ENCODE measurements around the gene NEDD1. TPM values are rescaled to one million over a fixed set of nuclear protein-coding genes. Genes with fewer than 3 reads are reported as not detected.
A peak's percentile ranks its signal among the peaks of the same experiment; 100 is the strongest.

The NEDD1 gene, protein sequence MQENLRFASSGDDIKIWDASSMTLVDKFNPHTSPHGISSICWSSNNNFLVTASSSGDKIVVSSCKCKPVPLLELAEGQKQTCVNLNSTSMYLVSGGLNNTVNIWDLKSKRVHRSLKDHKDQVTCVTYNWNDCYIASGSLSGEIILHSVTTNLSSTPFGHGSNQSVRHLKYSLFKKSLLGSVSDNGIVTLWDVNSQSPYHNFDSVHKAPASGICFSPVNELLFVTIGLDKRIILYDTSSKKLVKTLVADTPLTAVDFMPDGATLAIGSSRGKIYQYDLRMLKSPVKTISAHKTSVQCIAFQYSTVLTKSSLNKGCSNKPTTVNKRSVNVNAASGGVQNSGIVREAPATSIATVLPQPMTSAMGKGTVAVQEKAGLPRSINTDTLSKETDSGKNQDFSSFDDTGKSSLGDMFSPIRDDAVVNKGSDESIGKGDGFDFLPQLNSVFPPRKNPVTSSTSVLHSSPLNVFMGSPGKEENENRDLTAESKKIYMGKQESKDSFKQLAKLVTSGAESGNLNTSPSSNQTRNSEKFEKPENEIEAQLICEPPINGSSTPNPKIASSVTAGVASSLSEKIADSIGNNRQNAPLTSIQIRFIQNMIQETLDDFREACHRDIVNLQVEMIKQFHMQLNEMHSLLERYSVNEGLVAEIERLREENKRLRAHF
- 29.4 TPM for total RNA-seq (ENCODE audit: insufficient read depth, low replicate concordance)

DNA sequence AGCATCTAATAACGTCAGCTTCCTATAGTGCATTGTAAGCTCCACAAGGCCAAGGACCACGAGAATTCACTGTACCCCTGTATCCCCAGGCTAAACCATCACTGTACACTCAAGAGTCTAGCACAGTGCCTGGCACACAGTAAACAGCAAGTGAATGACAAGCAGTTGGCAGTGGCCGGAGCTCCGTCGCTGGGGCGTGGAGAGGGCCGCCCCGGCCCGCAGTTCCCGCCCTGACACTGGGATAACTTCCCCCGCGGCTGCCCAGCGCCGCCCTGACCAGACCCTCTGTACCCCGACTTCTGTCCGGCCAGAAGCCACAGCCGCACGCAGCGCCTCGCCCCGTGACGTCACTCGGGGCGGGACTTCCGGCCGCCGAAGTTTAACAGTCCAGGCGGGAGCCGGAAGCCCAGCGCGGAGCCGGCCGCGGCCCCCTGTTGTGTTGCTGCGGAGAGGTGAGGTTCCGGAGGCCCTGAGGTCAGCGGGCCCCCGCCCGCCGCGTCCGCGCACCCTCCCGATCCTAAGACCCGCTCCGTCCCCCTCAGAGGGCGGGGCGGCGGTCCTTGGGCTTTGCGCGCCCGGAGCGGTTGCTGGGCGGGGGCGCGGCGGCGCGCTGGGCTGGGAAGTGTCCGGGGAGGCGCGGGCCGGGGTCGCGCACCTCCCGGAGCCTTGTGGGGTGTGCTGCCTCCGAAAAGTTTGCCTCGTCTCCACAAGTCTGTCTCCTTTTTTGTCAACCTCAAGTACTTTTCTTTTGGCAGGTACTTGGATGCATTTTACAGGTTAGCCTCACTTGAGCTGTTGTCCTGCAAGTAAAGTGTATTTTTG, at the start of gene NEDD1:
Gene NEDD1, plus strand, starts transcription at position 409 of the 822 bp plus-strand sequence. CDS start 2,503 bp downstream, outside the sequence.
- DNase-seq (ENCODE audit: low spot score), result peak; percentile 83

DNA sequence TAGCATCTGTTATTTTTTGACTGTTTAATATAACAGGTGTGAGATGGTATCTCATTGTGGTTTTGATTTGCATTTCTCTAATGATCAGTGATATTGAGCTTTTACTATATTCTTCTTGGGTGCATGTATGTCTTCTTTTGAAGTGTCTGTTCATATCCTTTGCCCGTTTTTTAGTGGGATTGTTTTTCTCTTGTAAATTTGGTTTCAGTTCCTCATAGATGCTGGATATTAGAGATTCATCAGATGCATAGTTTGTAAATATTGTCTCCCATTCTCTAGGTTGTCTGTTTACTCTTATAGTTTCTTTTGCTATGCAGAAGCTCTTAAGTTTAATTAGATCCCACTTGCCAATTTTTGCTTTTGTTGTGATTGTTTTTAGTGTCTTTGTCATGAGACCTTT, 48.9 kb upstream of the NEDD1 start:
- DNase-seq (ENCODE audit: low spot score), result no peak

DNA sequence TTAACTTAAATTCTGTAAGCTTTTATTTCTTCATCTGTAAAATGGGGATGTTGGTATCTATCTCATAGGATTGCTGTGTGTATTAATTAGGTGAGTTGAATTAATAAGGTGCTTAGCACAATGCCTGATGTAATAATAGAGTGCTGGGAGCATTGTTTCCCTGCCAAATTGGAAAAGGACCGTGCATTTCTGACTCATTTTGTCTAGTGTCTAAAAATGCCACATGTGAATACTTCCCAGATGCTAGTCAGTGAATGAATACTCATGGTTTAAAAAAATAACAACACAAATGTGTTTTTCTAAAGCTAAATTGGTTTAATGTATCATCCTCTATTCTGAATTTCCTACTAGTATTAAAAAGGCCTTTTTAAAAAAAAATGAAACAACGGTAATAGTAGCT, 45.4 kb upstream of the NEDD1 start:
- no peak for DNase-seq (ENCODE audit: low spot score)

DNA sequence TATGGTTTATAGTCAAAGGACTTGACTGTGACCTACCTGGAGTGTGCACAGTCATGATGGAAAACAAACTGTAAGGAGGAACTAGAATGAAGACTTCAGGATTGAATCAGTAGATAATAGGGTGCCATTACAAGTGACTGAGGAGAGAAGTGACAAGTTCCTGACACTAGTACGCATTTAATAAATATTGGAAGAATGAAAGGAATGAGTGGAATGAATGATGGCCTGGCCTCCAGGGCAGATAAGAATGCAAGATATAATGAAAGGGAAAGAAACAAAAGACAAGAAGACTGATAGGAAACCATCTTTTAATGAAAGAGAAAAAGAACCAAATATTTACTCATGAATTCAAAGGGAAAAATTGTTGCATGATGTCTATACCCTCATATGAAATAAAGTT, 44.7 kb upstream of the NEDD1 start:
- DNase-seq (ENCODE audit: low spot score), result no peak

DNA sequence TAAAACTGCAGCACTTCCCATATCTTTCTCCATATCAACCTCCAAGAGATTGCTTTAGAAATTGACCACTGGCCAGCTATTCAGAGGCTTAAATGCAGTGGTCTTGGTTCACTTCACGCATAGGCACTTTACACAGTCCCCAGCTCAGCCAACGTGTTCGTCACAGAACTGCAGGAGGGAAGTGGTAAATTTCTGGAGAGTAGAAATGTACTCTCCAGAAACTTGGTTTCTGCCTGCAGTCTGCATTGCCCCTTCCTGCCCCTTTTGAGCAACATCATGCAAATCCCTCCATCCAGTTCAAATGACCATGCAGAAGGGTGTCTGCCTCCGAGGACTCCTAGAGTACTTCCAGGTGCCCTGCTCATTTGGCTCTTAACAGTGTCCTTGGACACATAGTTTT, 42.7 kb upstream of the NEDD1 start:
- DNase-seq (ENCODE audit: low spot score), result no peak

DNA sequence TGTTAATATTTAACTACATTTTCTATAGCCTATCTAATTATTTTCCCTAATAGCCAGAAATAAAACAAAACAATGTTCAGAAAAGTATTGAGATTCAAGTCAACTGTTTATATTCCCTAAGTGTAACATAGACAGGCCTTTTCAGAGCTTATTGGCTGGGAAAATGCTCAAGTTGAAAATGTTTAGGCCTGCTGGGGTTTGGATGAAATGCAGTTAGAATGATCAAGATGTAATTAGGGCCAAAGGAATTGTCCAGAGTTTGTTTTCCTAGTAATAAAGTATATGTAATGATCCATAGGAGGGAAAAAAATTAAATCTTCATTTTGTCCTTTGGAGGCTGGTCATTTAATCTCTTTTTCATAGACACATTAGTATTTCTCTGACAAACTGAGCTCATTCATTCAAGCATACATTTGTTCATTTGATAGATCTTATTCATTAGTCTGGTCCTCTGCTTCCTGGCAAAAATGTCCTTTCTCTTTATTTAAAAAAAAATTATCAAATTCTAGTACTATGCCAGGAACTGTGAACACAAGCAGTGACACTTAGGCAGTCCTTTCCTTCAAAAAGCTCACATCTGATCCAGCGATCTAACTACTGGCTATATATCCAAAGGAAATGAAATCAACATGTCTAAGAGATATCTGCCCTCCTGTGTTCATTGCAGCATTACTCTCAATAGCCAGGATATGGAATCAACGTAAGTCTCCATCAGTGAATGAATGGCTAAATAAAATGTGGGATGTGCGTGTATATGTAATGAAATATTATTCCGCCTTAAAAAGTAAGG, 40.1 kb upstream of the NEDD1 start:
- DNase-seq (ENCODE audit: low spot score), result no peak

DNA sequence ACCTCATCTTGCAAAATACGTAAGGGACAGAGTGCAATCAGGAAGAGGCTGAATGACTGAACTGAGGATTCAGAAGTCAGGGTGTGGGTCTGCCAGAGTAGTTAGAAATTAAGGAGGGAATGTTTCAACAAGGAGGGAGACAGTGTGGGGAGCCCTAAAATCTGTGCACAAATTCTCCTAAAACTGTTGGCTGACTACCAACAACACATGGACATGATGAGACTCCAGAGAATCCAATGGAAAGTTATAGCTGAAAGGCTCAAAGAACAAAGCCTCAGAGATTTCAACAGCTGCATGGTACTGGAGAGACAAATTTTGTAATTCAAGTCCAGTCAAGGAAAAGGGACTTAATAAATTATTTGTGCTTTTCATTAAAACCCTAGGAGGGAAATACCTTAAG, 36.1 kb upstream of the NEDD1 start:
- DNase-seq (ENCODE audit: low spot score), result no peak

DNA sequence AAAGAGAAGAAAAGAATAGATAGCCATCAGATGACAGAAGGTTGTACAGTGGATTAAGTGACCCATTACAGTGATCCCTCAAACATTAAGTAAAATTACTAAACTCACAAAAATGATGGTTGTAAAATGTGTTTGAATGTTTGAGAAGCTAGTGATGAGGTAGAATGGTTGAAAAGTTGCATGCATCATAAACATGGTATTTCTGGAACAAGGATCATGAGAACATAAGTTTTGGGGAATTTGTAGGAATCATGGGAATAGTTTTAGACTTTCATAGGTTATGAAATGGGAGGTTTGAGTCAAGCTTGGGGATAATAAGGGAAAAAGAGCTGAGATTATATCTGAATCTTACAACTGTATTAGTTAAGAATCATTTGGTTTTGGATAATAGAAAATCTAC, 34.1 kb upstream of the NEDD1 start:
- DNase-seq (ENCODE audit: low spot score), result no peak

DNA sequence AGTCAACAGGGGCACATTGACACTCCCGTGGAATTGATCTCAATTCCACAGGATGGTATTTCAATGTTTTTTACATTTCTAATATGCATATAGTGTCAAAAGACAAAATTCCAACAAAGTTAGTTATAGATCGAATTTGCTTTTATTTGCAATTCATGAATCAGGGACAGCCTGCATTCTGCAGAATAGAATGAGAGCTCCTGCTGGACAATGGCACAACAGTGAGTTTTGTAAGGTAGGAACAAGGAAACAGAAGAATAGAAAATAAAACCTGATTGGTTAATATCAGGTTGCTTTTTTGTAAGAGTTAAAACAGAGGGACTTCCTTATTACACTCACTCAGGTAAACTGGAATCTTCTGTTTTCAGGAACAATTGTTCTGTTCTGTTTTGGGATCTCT, 32.8 kb upstream of the NEDD1 start:
- DNase-seq (ENCODE audit: low spot score), result no peak

DNA sequence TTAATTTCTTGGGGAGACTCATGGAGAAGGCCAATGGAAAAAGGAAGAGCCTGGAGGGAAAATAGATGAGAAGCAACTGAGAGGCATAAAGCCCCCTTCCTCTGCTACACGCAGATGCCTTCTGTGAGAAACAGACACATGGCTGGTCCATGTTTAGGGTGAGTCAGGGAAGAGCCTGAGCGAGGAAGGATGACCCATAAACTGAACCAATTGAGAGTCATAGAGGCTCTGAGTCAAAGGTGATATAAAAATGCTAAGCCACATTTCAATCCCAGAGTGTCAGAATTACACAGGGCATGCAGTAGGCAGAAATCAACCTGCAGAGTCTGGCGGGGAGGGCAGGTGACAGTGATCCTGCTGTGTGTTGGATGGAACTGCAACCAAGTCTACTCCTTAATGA, 30.1 kb upstream of the NEDD1 start:
- DNase-seq (ENCODE audit: low spot score), result no peak

DNA sequence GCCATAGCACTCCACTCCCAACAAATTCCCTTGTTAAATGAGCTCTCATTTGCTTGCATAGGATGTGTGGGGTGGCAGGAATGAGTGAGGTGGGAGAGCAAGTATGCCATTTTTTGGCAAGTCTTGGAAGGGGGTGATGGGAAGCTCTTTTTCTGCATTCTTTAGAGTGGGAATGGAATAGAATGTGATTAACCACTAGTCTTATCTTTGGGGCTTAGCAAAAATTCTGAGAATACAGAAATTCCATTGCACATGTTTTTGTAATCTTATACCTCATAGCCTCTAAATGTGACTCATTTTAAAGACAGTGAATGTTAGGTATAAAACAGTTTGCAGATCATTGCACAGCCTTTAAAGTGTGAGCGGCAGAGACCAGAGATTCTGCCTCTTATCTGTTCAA, 28.4 kb upstream of the NEDD1 start:
- DNase-seq (ENCODE audit: low spot score), result no peak

DNA sequence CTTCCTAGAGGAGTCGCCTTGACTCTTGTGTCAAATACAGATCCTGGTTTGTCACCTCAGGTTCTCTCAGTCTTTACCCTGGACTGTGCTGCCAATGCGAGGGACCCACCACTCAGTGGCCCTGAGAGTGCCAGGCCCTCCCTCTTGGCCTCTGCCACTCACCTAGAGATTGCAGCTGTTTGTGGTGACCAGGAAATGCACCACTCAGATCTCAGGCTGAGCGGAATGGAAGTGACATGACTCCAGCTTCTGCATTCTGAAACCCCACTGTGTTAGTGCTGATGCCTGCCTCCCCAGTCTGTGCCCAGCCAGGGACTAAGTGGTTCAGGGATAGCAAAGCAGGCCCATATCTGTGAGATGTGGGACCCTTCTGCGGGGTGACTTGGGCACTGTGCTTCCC, 27.8 kb upstream of the NEDD1 start:
- DNase-seq (ENCODE audit: low spot score), result no peak

DNA sequence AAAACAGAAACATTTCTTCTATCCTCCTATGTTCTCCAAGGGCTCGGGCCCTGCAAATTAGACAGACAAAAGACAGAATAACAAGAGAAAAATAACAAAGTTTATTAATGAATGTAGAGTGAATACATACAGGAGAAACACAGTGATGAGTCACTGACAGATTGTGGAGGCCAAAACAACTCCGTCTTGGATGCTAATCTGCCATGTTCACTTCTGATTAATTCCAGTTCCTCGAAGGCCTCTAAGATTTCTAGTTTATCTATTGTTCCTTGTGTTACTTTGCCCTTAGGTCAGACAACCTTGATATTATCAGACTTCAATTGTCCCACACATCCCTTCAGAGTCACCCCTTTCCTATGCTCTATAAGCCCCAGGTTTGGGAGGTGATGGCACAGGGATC, 26.8 kb upstream of the NEDD1 start:
- DNase-seq (ENCODE audit: low spot score), result no peak

DNA sequence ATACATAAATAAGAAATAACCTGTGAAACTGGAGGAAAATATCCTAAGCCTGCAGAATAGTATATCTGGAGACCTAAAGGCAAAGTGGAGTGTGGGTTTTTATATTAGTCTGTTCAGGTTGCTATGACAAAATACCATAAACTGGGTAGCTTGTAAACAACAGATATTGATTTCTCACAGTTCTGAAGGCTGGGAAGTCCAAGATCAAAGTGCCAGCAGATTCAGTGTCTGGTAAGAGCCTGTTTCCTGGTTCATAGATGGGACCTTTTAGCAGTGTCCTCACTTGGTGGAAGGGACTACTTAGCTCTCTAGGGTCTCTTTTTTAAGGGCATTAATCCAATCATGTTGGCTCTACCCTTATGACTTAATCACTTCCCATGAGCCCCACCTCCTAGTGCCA, 25.4 kb upstream of the NEDD1 start:
- DNase-seq (ENCODE audit: low spot score), result no peak

DNA sequence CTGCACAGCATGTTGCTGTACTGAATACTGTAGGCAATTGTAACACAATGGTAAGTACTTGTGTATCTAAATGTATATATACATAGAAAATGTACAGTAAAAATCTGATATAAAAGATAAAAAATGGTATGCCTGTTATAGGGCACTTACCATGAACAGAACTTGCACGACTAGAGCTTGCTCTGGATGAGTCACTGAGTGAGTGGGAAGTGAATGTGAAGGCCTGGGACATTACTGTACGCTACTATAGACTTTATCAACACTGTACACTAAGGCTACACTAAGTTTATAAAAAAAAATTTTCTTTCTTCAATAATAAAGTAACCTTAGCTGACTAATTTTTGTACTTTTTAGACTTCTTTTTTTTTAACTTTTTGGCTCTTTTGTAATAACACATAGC, 24.2 kb upstream of the NEDD1 start:
- DNase-seq (ENCODE audit: low spot score), result no peak

DNA sequence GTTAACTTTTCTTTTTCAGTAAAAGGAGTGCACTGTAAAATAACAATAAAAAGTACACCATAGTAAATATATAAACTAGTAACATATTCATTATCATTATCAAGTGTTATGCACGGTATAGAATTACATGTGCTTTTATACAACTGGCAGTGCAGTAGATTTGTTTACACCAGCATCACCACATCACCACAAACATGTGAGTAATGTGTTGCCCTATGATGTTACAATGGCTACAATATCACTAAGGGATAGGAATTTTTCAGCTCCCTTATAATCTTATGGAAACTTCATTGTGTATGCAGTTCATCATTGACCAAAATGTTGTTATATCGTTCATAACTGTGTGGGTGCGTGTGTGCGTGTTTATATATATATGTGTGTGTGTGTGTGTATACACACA, 23.5 kb upstream of the NEDD1 start:
- no peak for DNase-seq (ENCODE audit: low spot score)

DNA sequence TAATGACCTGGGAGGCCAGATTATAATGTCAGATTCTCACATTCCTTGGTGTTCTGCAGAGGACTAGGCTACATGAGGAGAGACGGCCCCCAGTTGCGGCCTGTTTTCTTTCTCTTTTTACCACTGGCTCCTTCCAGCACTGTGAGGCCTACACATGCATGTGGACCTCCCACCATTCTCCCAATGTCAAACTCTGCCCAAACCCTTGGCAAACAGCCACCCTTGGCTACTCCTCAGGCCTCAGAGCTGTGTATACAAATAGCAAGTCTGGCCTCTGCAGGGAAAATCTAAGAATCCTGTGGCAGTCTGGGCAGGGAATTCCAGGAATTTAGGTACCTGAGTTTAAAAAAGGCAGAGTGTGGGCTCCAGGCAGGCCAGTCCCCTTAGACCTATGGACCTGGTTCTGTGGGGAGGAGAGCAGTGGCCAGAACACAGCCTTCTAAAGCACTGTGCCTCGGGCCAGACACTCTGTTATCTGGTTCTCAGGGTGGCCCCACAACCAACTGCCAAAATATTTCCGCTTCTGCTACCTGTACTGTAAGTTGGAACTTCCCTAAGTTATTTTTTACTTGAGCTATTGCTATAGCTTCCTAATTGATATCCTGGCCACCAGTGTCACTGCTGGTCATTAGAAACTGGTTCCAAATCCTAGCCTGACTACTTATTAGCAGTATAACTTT, 19.9 kb upstream of the NEDD1 start:
- peak; percentile 75 for DNase-seq (ENCODE audit: low spot score)

DNA sequence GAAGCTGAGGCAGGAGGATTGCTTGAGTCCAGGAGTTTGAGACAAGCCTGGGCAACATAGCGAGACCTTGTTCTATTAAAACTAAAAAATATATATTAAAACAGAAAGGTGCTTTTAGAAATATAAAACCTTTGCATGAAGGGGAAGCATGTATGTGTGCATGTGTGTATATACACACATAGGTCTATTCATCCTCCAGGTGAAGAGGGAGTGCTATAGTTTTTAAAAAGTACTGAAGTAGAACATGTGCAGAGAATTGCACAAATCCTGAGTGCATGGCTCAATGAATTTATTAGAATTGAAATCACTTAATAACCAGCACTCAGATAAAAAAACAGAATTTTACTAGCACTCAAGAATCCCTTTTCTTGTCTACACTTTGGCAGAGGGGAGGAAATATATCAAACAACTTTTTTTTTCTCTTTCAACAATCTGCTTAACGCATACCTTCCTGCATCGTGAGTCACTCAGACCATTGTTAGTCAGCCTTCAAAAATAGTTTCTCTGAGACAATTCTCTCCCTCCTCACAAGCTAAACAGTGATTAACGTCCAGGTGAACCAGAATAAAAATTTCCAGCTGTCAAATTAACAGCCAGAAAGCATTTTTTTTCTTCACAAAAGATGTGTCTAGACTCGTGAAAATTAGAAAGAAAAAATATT, 17.7 kb upstream of the NEDD1 start:
- DNase-seq (ENCODE audit: low spot score), result peak; percentile 17

DNA sequence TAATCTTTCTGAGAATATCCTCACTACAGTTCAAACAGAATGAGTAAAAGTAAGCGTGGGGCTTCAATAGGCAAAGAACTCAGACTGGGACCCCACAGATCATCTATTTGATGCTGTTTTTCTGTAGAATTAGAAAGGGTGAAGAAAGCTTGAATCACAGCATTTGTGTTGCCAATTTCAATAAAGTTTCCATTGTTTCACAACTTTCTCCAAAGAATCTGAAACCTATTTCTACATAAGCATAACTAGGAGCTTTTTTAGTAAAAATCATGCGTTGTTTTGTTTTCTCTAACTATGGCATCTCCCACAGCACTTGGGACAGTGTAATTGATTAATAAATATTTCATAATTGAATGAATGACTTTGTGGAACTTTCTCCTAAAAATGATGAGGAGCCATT, 16.7 kb upstream of the NEDD1 start:
- no peak for DNase-seq (ENCODE audit: low spot score)

DNA sequence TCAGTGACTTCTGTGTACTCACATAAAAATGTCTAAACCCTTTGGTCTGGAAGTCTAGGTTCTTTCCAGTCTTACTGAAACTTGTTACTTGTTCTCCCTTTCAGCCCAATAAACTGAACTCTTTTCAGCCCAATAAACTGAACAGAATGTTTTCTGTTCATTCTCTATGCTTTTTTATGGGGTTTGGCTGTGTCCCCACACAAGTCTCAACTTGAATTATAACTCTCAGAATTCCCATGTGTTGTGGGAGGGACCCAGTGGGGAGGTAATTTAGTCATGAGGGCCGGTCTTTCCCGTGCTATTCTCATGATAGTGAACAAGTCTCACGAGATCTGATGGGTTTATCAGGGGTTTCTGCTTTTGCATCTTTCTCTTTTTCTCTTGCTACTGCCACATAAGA, 15.0 kb upstream of the NEDD1 start:
- DNase-seq (ENCODE audit: low spot score), result no peak

DNA sequence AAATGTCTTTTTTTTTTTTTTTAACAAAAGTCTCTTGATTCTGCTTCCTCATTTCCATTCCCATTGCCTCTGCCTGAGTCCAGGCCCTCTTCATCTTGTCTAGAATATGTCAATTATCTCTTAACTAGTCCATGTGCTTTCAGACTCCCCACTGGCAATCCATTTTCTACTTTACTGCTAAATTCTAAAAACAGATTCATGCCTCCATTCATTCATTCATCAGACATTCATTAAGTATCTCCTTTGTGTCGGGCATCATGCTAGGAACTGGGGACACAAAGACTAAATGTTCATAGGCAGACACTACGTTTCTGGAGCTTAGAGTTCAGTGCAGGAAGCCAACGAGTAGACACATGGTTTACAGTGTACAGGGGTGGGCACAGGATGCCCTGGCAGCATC, 9.6 kb upstream of the NEDD1 start:
- no peak for DNase-seq (ENCODE audit: low spot score)
